HG03558 (cell line): ENCODE measurements around the gene TXK.

Experiments
- ATAC-seq: cut with Tn5 transposase; IDR thresholded peaks from one replicate; pipeline ENCODE4 v1.9.1; 2021; ENCODE audit warnings: moderate number of reproducible peaks; ENCODE audit not compliant: unreplicated experiment; ENCODE audit errors: extremely low read depth

The TXK gene

DNA sequence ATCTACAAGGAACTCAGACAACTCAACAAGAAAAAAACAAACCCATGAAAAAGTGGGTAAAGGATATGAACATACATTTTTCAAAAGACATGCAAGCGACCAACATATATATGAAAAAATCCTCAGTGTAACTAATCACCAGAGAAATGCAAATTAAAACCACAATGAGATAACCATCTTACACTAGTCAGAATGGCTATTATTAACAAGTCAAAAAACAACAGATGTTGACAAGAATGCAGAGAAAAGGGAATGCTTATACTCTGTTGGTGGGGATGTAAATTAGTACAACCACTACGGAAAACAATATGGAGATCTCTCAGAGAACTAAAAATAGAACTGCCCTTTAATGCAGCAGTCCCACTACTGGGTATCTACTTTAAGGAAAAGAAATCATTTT, 105.4 kb downstream of the TXK start:
- ATAC-seq = no peak

- peak; percentile 70 for ATAC-seq
These were observed 106.4 kb downstream of the TXK start for GRCh38 chr4:48027653-48028052.

DNA sequence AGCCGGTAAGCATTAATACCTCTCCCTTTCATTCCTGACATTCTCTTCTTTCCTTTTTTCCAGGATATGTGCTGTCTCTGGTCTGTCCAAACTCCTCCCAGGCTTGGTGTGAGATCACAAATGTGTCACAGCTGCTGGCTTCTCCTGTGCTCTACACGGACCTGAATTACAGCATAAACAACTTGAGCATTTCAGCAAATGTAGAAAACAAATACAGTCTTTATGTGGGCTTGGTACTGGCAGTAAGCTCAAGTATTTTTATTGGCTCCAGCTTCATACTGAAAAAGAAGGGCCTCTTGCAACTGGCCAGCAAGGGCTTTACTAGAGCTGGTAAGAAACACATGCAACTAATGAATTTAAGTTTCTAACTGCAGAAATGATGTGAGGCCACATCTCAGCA, 109.0 kb downstream of the TXK start:
- no peak for ATAC-seq

- no peak for ATAC-seq
These were observed 109.5 kb downstream of the TXK start for GRCh38 chr4:48024522-48024921.

GRCh38 chr4:48022192-48022799, 111.8 kb downstream of the TXK start:
- no peak for ATAC-seq

- no peak for ATAC-seq
These were observed 113.0 kb downstream of the TXK start for GRCh38 chr4:48021100-48021499.

GRCh38 chr4:48018112-48018511, 115.9 kb downstream of the TXK start:
- no peak for ATAC-seq

DNA sequence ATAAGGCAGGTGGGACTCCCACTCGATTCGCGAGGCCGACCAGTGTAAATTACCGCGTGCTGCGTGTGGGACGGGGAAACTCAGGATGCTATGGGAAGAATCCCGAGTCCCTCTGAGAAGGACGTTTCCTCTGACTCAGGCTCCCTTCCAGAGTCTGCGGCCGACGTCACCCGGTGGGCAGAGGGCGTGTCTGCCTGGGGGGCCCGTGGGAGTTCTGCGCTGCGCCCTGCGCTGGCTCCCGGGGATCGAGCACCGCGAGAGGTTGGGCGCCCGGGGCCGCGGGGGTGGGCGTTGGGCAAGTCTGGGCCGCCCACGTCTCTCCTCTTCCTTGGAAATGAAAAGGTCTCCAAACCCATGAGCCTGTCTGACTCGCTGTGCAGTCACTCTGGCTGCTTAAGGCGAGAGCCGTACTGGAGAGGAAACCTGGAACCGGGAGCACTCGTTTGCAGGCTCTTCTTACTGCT, 116.9 kb downstream of the TXK start:
- ATAC-seq = no peak
